HEK293 (cell line): ENCODE results near the gene MRPS5.

Experiments
- ZNF239 ChIP-seq: fragments of 450-650 bp; formaldehyde crosslinking; IDR thresholded peaks from 2 replicates; pipeline ENCODE4 v1.5.1; 2016; ENCODE audit warnings: missing biosample characterization, missing genetic modification characterization
- TF ChIP-seq, protein P1 (sequence below): fragments of 450-650 bp; formaldehyde crosslinking; IDR thresholded peaks from 2 replicates; pipeline ENCODE4 v1.5.1; 2016; ENCODE audit warnings: missing biosample characterization, missing genetic modification characterization
- TF ChIP-seq, protein P2 (sequence below): fragments of 450-650 bp; formaldehyde crosslinking; IDR thresholded peaks from 2 replicates; pipeline ENCODE4 v1.5.1; 2016; ENCODE audit warnings: missing biosample characterization, missing genetic modification characterization
- TF ChIP-seq, protein P3 (sequence below): fragments of 450-650 bp; formaldehyde crosslinking; IDR thresholded peaks from 2 replicates; pipeline ENCODE4 v1.5.1; 2016; ENCODE audit warnings: missing biosample characterization, missing genetic modification characterization

DNA sequence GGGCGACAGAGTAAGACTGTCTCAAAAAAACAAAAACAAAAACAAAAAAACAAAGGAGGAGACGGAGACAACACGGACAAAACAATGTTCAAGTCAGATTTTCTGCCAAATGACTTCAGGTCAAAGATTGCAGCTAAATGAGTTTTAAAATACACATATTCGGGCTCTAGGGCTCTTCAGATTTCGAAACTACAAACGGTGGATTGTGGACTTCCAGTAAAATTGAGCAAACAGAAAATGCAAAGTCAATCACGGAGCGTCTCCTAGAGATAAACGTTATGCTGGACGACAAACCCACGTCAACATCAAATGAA is 558 bp downstream of the MRPS5 start:
- TF ChIP-seq, protein P1, sequence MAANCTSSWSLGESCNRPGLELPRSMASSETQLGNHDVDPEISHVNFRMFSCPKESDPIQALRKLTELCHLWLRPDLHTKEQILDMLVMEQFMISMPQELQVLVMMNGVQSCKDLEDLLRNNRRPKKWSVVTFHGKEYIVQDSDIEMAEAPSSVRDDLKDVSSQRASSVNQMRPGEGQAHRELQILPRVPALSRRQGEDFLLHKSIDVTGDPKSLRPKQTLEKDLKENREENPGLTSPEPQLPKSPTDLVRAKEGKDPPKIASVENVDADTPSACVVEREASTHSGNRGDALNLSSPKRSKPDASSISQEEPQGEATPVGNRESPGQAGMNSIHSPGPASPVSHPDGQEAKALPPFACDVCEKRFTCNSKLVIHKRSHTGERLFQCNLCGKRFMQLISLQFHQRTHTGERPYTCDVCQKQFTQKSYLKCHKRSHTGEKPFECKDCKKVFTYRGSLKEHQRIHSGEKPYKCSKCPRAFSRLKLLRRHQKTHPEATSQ (tag by site-specific recombination), result no peak
- TF ChIP-seq ZNF239 (tag by site-specific recombination), result no peak
- TF ChIP-seq, protein P2, sequence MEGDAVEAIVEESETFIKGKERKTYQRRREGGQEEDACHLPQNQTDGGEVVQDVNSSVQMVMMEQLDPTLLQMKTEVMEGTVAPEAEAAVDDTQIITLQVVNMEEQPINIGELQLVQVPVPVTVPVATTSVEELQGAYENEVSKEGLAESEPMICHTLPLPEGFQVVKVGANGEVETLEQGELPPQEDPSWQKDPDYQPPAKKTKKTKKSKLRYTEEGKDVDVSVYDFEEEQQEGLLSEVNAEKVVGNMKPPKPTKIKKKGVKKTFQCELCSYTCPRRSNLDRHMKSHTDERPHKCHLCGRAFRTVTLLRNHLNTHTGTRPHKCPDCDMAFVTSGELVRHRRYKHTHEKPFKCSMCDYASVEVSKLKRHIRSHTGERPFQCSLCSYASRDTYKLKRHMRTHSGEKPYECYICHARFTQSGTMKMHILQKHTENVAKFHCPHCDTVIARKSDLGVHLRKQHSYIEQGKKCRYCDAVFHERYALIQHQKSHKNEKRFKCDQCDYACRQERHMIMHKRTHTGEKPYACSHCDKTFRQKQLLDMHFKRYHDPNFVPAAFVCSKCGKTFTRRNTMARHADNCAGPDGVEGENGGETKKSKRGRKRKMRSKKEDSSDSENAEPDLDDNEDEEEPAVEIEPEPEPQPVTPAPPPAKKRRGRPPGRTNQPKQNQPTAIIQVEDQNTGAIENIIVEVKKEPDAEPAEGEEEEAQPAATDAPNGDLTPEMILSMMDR (tag by site-specific recombination), result no peak
- TF ChIP-seq, protein P3, sequence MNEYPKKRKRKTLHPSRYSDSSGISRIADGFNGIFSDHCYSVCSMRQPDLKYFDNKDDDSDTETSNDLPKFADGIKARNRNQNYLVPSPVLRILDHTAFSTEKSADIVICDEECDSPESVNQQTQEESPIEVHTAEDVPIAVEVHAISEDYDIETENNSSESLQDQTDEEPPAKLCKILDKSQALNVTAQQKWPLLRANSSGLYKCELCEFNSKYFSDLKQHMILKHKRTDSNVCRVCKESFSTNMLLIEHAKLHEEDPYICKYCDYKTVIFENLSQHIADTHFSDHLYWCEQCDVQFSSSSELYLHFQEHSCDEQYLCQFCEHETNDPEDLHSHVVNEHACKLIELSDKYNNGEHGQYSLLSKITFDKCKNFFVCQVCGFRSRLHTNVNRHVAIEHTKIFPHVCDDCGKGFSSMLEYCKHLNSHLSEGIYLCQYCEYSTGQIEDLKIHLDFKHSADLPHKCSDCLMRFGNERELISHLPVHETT (tag by site-specific recombination), result no peak
